CD4-positive, alpha-beta T cell (primary cell): ENCODE data around the gene CARD10. TPM values are rescaled to one million over a fixed set of nuclear protein-coding genes. Genes with fewer than 3 reads are reported as not detected.
A peak's percentile ranks its signal among the peaks of the same experiment; 100 is the strongest.
"Not testable (repeated sequence)": the region's sequence is repeated elsewhere in the genome, so short reads cannot be mapped to it uniquely, and the experiment has no call there.

Experiments
- ATAC-seq: fragments of 200-7000 bp; cut with Tn5 transposase; one replicate; pipeline ENCODE4 v1.10.0; 2022; ENCODE audit warnings: mild to moderate bottlenecking; ENCODE audit not compliant: poor library complexity
- CTCF ChIA-PET: fragments of 350-600 bp; sonication (Branson Sonifier 250); formaldehyde crosslinking; loops from one replicate; lab custom pipeline; 2021; ENCODE audit warnings: antibody characterized with exemption, inconsistent platforms; lab: Charles Lee
- POLR2A ChIA-PET: fragments of 350-600 bp; sonication (Branson Sonifier 250); formaldehyde crosslinking; loops from one replicate; lab custom pipeline; 2021; ENCODE audit warnings: antibody characterized with exemption, inconsistent platforms; lab: Charles Lee
- DNase-seq, 14 experiments: peaks; one replicate each; pipeline ENCODE4 v3.0.0-alpha.2; 2013 to 2020; ENCODE audit warnings: mixed read lengths in 2 of 14
- H3K27ac ChIP-seq, 2 donors: one replicate each; pipeline versions ENCODE4 v1.5.1 to v1.7.0; 2013; ENCODE audit warnings: low read length in 2 of 2, low read depth in 1 of 2, mild to moderate bottlenecking in 1 of 2
- H3K27me3 ChIP-seq, 2 experiments: 1 replicate in 1 of 2; 2 replicates in 1 of 2; pipeline versions ENCODE4 v1.6.1 to v1.7.0; 2013; ENCODE audit warnings: low read length in 2 of 2, control low read depth in 1 of 2, mild to moderate bottlenecking in 1 of 2, moderate library complexity in 1 of 2; ENCODE audit not compliant: insufficient read depth in 2 of 2, control insufficient read depth in 1 of 2
- H3K36me3 ChIP-seq: one replicate; pipeline ENCODE4 v1.6.1; 2013; ENCODE audit warnings: low read length, control low read depth; ENCODE audit not compliant: insufficient read depth
- H3K4me1 ChIP-seq: one replicate; pipeline ENCODE4 v1.6.1; 2013; ENCODE audit warnings: low read length, control low read depth; ENCODE audit not compliant: insufficient read depth
- H3K4me3 ChIP-seq: one replicate; pipeline ENCODE4 v1.5.1; 2013; ENCODE audit warnings: mild to moderate bottlenecking, low read length, moderate library complexity
- H3K9me3 ChIP-seq, 2 experiments: 1 replicate in 1 of 2; 2 replicates in 1 of 2; pipeline versions ENCODE4 v1.6.1 to v1.7.0; 2013; ENCODE audit warnings: low read length in 2 of 2, mild to moderate bottlenecking in 2 of 2, control low read depth in 1 of 2, moderate library complexity in 1 of 2; ENCODE audit not compliant: control insufficient read depth in 1 of 2, insufficient read depth in 1 of 2
- H3K27ac Mint-ChIP-seq: one replicate; pipeline ENCODE4 v1.8.0; 2020; ENCODE audit warnings: mixed read lengths
- H3K27me3 Mint-ChIP-seq: one replicate; pipeline ENCODE4 v1.8.0; 2021; ENCODE audit warnings: mixed read lengths
- H3K36me3 Mint-ChIP-seq: one replicate; pipeline ENCODE4 v1.8.0; 2021; ENCODE audit warnings: low read depth, mixed read lengths
- H3K4me1 Mint-ChIP-seq: one replicate; pipeline ENCODE4 v1.8.0; 2021; ENCODE audit warnings: low read depth, mixed read lengths
- H3K4me3 Mint-ChIP-seq: one replicate; pipeline ENCODE4 v1.8.0; 2020; ENCODE audit warnings: mild to moderate bottlenecking, mixed read lengths
- H3K9me3 Mint-ChIP-seq: one replicate; pipeline ENCODE4 v1.8.0; 2020; ENCODE audit warnings: mixed read lengths
- intact Hi-C, 2 experiments: fragments of 100-400 bp; cut with DNase I in 1 of 2; cut with micrococcal nuclease in 1 of 2; formaldehyde crosslinking; loops; one replicate each; pipeline versions ENCODE4 v1.15.1 to v1.9.0; 2023 to 2025; cut with DNase I, micrococcal nuclease
- total RNA-seq, 174 experiments: library from RNA in 2 of 174; stranded (reverse) in 2 of 174; gene quantifications; one replicate each; pipeline ENCODE4 v1.2.3 and lab custom pipeline; 2021 to 2026
- TF ChIP-seq, protein P1 (sequence below): fragments of 200-600 bp; IDR thresholded peaks from one replicate; pipeline ENCODE4 v1.8.0; 2022; ENCODE audit warnings: antibody characterized with exemption, mild to moderate bottlenecking

CARD10 gene
- total RNA-seq, 2 experiments from 2014 or later: 0.20 to 0.63 TPM

DNA sequence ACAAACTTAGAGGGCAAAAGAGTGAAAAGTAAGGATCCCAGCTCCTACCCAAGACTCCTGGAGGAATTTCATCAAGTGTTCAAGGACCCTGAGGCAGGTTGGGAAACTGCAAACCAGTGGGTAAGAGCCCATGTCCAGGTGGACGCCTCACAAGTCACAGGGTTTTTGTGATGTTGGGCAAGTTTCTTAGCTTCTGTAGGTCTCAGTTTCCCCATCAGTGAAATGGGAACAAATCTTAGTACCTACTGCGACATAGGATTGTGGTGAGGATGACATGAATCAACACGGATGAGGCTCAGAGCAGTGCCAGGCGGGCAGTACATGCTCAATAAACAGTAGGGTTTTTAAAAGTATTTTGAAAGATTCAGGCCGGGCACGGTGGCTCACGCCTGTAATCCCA is 23.7 kb upstream of the CARD10 start:
- H3K27me3 Mint-ChIP-seq: peaks cover 37% of the 10 kb centered on the region
- DNase-seq (no peak), ATAC-seq (no peak)
- H3K36me3 Mint-ChIP-seq: no peaks in the 10 kb centered on the region
- ChIA-PET POLR2A (interaction anchor here (1.1 kb wide), 1 partner anchor 19 kb away, joined by 3 read pairs; no protein-coding TSS in a partner anchor), CTCF (interaction anchor here (1.9 kb wide), 1 partner anchor 49 kb away, joined by 4 read pairs; no protein-coding TSS in a partner anchor)
- intact Hi-C loops: no loop called here
- H3K9me3 ChIP-seq: no peaks in the 10 kb centered on the region
- TF ChIP-seq, protein P1, sequence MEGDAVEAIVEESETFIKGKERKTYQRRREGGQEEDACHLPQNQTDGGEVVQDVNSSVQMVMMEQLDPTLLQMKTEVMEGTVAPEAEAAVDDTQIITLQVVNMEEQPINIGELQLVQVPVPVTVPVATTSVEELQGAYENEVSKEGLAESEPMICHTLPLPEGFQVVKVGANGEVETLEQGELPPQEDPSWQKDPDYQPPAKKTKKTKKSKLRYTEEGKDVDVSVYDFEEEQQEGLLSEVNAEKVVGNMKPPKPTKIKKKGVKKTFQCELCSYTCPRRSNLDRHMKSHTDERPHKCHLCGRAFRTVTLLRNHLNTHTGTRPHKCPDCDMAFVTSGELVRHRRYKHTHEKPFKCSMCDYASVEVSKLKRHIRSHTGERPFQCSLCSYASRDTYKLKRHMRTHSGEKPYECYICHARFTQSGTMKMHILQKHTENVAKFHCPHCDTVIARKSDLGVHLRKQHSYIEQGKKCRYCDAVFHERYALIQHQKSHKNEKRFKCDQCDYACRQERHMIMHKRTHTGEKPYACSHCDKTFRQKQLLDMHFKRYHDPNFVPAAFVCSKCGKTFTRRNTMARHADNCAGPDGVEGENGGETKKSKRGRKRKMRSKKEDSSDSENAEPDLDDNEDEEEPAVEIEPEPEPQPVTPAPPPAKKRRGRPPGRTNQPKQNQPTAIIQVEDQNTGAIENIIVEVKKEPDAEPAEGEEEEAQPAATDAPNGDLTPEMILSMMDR: no peak
- no peaks in the 10 kb centered on the region for H3K36me3 ChIP-seq
- H3K4me3 ChIP-seq: no peak overlapping the region
- no peak overlapping the region for H3K4me3 Mint-ChIP-seq
- peaks cover 4 to 5% of the 10 kb centered on the region in 2 experiments for H3K27me3 ChIP-seq
- no peak overlapping the region for H3K27ac Mint-ChIP-seq
- peaks cover 53% of the 10 kb centered on the region for H3K4me1 ChIP-seq
- H3K9me3 Mint-ChIP-seq: no peaks in the 10 kb centered on the region
- no peak overlapping the region for H3K27ac ChIP-seq
- H3K4me1 Mint-ChIP-seq: peaks cover 22% of the 10 kb centered on the region

- H3K9me3 Mint-ChIP-seq, H3K4me3 ChIP-seq, H3K27ac Mint-ChIP-seq, intact Hi-C loops, H3K9me3 ChIP-seq, H3K4me3 Mint-ChIP-seq, H3K36me3 Mint-ChIP-seq, H3K27me3 ChIP-seq, H3K27ac ChIP-seq, ATAC-seq, H3K36me3 ChIP-seq, DNase-seq: not testable (repeated sequence)
- H3K27me3 Mint-ChIP-seq: peaks cover 37% of the 10 kb centered on the region
- ChIA-PET POLR2A (interaction anchor here (1.1 kb wide), 1 partner anchor 19 kb away, joined by 3 read pairs; no protein-coding TSS in a partner anchor), CTCF (interaction anchor here (0.9 to 5.4 kb wide), 2 partner anchors 20 to 25 kb away, joined by 3 to 119 read pairs; no protein-coding TSS in a partner anchor)
- peaks cover 22% of the 10 kb centered on the region for H3K4me1 Mint-ChIP-seq
- H3K4me1 ChIP-seq: peaks cover 58% of the 10 kb centered on the region
Observed at GRCh38 chr22:37542416-37542815, 23.2 kb upstream of the CARD10 start.

DNA sequence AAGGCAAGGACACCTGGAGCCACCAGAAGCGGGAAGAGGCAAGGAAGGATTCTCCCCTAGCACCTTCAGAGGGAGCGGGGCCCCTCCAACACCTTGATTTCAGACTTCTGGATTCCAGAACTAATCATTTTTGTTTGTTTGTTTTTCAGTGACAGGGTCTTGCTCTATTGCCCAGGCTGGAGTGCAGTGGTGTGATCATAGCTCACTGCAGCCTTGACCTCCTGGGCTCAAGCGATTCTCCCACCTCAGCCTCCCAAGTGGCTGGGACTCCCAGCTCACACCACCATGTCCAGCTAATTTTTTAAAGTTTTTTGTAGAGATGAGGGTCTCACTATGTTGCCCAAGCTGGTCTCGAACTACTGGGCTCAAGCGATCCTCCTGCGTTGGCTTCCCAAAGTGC is 20.6 kb upstream of the CARD10 start:
- H3K36me3 ChIP-seq, H3K4me3 Mint-ChIP-seq, H3K27me3 ChIP-seq, DNase-seq, H3K27ac ChIP-seq, H3K4me3 ChIP-seq, H3K27ac Mint-ChIP-seq, H3K36me3 Mint-ChIP-seq, ATAC-seq, H3K9me3 Mint-ChIP-seq, H3K9me3 ChIP-seq: not testable (repeated sequence)
- ChIA-PET POLR2A (interaction anchor here (3.0 kb wide), 1 partner anchor 27 kb away, joined by 29 read pairs; no protein-coding TSS in a partner anchor), CTCF (interaction anchor here (2.2 to 5.4 kb wide), 3 partner anchors 23 to 52 kb away, joined by 24 to 119 read pairs (median 29); no protein-coding TSS in a partner anchor)
- peaks cover 42% of the 10 kb centered on the region for H3K4me1 ChIP-seq
- peaks cover 17% of the 10 kb centered on the region for H3K4me1 Mint-ChIP-seq
- peaks cover 31% of the 10 kb centered on the region for H3K27me3 Mint-ChIP-seq
- intact Hi-C loops: loop anchor here (1.0 to 2.0 kb wide), 3 partner anchors 28 to 323 kb away; no protein-coding TSS in a partner anchor

DNA sequence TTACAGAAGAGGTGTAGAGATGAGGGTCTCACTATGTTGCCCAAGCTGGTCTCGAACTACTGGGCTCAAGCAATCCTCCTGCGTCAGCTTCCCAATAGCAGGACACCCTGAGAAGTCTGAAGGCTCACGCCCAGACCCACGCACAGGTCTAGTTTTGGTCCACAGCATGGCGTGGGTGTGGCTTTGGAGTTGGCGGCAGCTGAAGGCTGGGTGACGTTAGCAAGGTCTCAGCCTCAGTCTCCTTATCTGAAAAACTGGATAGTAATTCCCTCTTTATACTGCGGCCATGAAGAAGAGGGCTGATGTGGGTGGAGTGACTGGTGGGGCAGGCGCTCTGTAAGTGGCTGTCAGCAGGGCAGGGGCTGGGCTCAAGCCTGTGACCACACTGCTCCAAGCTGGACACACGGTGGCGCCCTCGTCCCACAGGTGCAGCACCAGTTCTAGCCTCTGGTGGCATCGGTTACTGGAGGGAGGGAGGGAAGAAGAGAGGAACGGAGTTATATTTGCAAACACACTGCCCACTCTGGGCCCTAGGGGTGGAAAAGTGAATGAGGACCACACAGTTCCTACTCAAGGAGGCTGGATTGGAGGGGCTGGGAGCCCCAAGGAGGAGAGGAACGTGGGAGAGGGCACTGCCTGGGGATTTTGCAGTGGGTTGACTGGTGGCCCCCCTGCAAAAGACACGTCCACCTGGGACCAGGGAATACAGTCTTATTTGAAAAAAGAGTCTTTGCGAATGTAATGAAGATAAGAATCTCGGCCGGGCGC is 19.6 kb upstream of the CARD10 start:
- Mint-ChIP-seq H3K36me3 (no peaks in the 10 kb centered on the region), H3K27ac (no peak overlapping the region), H3K4me3 (no peak overlapping the region), H3K27me3 (peaks cover 33% of the 10 kb centered on the region), H3K9me3 (no peaks in the 10 kb centered on the region), H3K4me1 (peaks cover 19% of the 10 kb centered on the region)
- Histone ChIP-seq H3K27ac (no peak overlapping the region), H3K4me3 (no peak overlapping the region), H3K27me3 (peaks cover 4 to 5% of the 10 kb centered on the region in 2 experiments), H3K9me3 (no peaks in the 10 kb centered on the region), H3K4me1 (peaks cover 38% of the 10 kb centered on the region), H3K36me3 (no peaks in the 10 kb centered on the region)
- intact Hi-C loops: loop anchor here (1.0 to 2.0 kb wide), 3 partner anchors 29 to 324 kb away; no protein-coding TSS in a partner anchor
- ChIA-PET CTCF (interaction anchor here (0.6 to 5.4 kb wide), 14 partner anchors 11 to 764 kb away, joined by 3 to 119 read pairs (median 4); no protein-coding TSS in a partner anchor), POLR2A (interaction anchor here (1.1 to 3.0 kb wide), 4 partner anchors 23 to 54 kb away, joined by 4 to 29 read pairs (median 8); no protein-coding TSS in a partner anchor)
- DNase-seq (peak; percentile 82 to 95 (median 88)), ATAC-seq (peak; percentile 100)
- TF ChIP-seq, protein P1: peak; percentile 98
